ENCODE results near the gene CACNA1C. TPM values are rescaled to one million over a fixed set of nuclear protein-coding genes. Genes with fewer than 3 reads are reported as not detected.
A peak's percentile ranks its signal among the peaks of the same experiment; 100 is the strongest.

Gene CACNA1C
- total and polyA plus RNA-seq, 2 donors from 2014 or later: 1.6 to 17.4 TPM

GRCh38 chr12:2190896-2191533 is 138.2 kb downstream of the CACNA1C start:
- FAIRE-seq: no peak
- H3K36me3 ChIP-seq (ENCODE audit: control insufficient read depth in 2 of 3, insufficient read depth in 3 of 3, low read length in 3 of 3): peaks cover 0 to 4% (median 0%) of the 10 kb centered on the region in 3 donors
- no peak overlapping the region for H3K27ac ChIP-seq (ENCODE audit: low read depth in 2 of 2, low read length in 2 of 2)
- TF ChIP-seq CTCF (IDR thresholded peaks at IDR 0.05; ENCODE audit: borderline replicate concordance, extremely low read depth, insufficient read depth): no peak
- no peaks in the 10 kb centered on the region for H3K27me3 ChIP-seq (ENCODE audit: control insufficient read depth, insufficient read depth, low read length)
- intact Hi-C loops (cut with DNase I): no loop called here
- H3K4me1 ChIP-seq (ENCODE audit: control insufficient read depth in 2 of 3, insufficient read depth in 2 of 3, low read depth in 1 of 3, low read length in 3 of 3): peaks cover 0 to 2% (median 0%) of the 10 kb centered on the region in 3 donors
- H3K9ac ChIP-seq (ENCODE audit: low read length in 3 of 3): no peak overlapping the region
- H3K4me3 ChIP-seq (ENCODE audit: low read length in 3 of 3): no peak overlapping the region
- H3K9me3 ChIP-seq (ENCODE audit: control insufficient read depth in 2 of 3, insufficient read depth in 1 of 3, low read length in 3 of 3): peaks cover 0 to 4% (median 0%) of the 10 kb centered on the region in 3 donors
- DNase-seq: no peak

GRCh38 chr12:2191534-2192153 is 138.9 kb downstream of the CACNA1C start:
- H3K4me1 ChIP-seq (ENCODE audit: control insufficient read depth in 2 of 3, insufficient read depth in 2 of 3, low read depth in 1 of 3, low read length in 3 of 3): peaks cover 0 to 2% (median 0%) of the 10 kb centered on the region in 3 donors
- no peaks in the 10 kb centered on the region for H3K27me3 ChIP-seq (ENCODE audit: control insufficient read depth, insufficient read depth, low read length)
- H3K27ac ChIP-seq (ENCODE audit: low read depth in 2 of 2, low read length in 2 of 2): no peak overlapping the region
- peaks cover 0 to 4% (median 0%) of the 10 kb centered on the region in 3 donors for H3K9me3 ChIP-seq (ENCODE audit: control insufficient read depth in 2 of 3, insufficient read depth in 1 of 3, low read length in 3 of 3)
- intact Hi-C loops (cut with DNase I): no loop called here
- no peak for DNase-seq
- no peak for FAIRE-seq
- H3K36me3 ChIP-seq (ENCODE audit: control insufficient read depth in 2 of 3, insufficient read depth in 3 of 3, low read length in 3 of 3): peaks cover 0 to 4% (median 0%) of the 10 kb centered on the region in 3 donors
- H3K9ac ChIP-seq (ENCODE audit: low read length in 3 of 3): no peak overlapping the region
- no peak for TF ChIP-seq CTCF (IDR thresholded peaks at IDR 0.05; ENCODE audit: borderline replicate concordance, extremely low read depth, insufficient read depth)
- peak overlapping the region in 1 of 3 donors; percentile 32 for H3K4me3 ChIP-seq (ENCODE audit: low read length in 3 of 3)

GRCh38 chr12:2192231-2192630 is 139.4 kb downstream of the CACNA1C start:
- no peak overlapping the region for H3K4me3 ChIP-seq (ENCODE audit: low read length in 3 of 3)
- no peaks in the 10 kb centered on the region for H3K27me3 ChIP-seq (ENCODE audit: control insufficient read depth, insufficient read depth, low read length)
- TF ChIP-seq CTCF (IDR thresholded peaks at IDR 0.05; ENCODE audit: borderline replicate concordance, extremely low read depth, insufficient read depth): no peak
- H3K27ac ChIP-seq (ENCODE audit: low read depth in 2 of 2, low read length in 2 of 2): no peak overlapping the region
- no peak overlapping the region for H3K9ac ChIP-seq (ENCODE audit: low read length in 3 of 3)
- peaks cover 0 to 2% (median 0%) of the 10 kb centered on the region in 3 donors for H3K4me1 ChIP-seq (ENCODE audit: control insufficient read depth in 2 of 3, insufficient read depth in 2 of 3, low read depth in 1 of 3, low read length in 3 of 3)
- peaks cover 0 to 4% (median 0%) of the 10 kb centered on the region in 3 donors for H3K36me3 ChIP-seq (ENCODE audit: control insufficient read depth in 2 of 3, insufficient read depth in 3 of 3, low read length in 3 of 3)
- intact Hi-C loops (cut with DNase I): no loop called here
- no peak for FAIRE-seq
- no peak for DNase-seq
- peaks cover 0 to 4% (median 0%) of the 10 kb centered on the region in 3 donors for H3K9me3 ChIP-seq (ENCODE audit: control insufficient read depth in 2 of 3, insufficient read depth in 1 of 3, low read length in 3 of 3)
